ENCODE results near the gene MZT2A. TPM values are rescaled to one million over a fixed set of nuclear protein-coding genes. Genes with fewer than 3 reads are reported as not detected.
A peak's percentile ranks its signal among the peaks of the same experiment; 100 is the strongest.
"Not testable (repeated sequence)": the region's sequence is repeated elsewhere in the genome, so short reads cannot be mapped to it uniquely, and the experiment has no call there.

The MZT2A gene
- total RNA-seq, 1 donor from 2014 or later = 148 TPM

- TF ChIP-seq, protein P1, sequence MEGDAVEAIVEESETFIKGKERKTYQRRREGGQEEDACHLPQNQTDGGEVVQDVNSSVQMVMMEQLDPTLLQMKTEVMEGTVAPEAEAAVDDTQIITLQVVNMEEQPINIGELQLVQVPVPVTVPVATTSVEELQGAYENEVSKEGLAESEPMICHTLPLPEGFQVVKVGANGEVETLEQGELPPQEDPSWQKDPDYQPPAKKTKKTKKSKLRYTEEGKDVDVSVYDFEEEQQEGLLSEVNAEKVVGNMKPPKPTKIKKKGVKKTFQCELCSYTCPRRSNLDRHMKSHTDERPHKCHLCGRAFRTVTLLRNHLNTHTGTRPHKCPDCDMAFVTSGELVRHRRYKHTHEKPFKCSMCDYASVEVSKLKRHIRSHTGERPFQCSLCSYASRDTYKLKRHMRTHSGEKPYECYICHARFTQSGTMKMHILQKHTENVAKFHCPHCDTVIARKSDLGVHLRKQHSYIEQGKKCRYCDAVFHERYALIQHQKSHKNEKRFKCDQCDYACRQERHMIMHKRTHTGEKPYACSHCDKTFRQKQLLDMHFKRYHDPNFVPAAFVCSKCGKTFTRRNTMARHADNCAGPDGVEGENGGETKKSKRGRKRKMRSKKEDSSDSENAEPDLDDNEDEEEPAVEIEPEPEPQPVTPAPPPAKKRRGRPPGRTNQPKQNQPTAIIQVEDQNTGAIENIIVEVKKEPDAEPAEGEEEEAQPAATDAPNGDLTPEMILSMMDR (IDR thresholded peaks at IDR 0.05; ENCODE audit: unreplicated experiment) = no peak
- H3K4me3 Mint-ChIP-seq (ENCODE audit: unreplicated experiment) = no peak overlapping the region
- H3K27ac Mint-ChIP-seq (ENCODE audit: unreplicated experiment) = no peak overlapping the region
- no peak for DNase-seq (ENCODE audit: low spot score)
- peaks cover 2% of the 10 kb centered on the region for H3K27me3 Mint-ChIP-seq (ENCODE audit: unreplicated experiment)
- H3K9me3 Mint-ChIP-seq (ENCODE audit: unreplicated experiment) = no peaks in the 10 kb centered on the region
- H3K36me3 Mint-ChIP-seq (ENCODE audit: low read depth, unreplicated experiment) = peaks cover 8% of the 10 kb centered on the region
- no peaks in the 10 kb centered on the region for H3K4me1 Mint-ChIP-seq (ENCODE audit: unreplicated experiment)
Measured at GRCh38 chr2:131516011-131516410, 23.8 kb upstream of the MZT2A start.

- H3K27ac Mint-ChIP-seq (ENCODE audit: unreplicated experiment); H3K27me3 Mint-ChIP-seq (ENCODE audit: unreplicated experiment); H3K4me1 Mint-ChIP-seq (ENCODE audit: unreplicated experiment); H3K9me3 Mint-ChIP-seq (ENCODE audit: unreplicated experiment); H3K36me3 Mint-ChIP-seq (ENCODE audit: low read depth, unreplicated experiment); H3K4me3 Mint-ChIP-seq (ENCODE audit: unreplicated experiment); DNase-seq (ENCODE audit: low spot score): not testable (repeated sequence)
Measured at GRCh38 chr2:131515235-131515634, 23.0 kb upstream of the MZT2A start.

DNA sequence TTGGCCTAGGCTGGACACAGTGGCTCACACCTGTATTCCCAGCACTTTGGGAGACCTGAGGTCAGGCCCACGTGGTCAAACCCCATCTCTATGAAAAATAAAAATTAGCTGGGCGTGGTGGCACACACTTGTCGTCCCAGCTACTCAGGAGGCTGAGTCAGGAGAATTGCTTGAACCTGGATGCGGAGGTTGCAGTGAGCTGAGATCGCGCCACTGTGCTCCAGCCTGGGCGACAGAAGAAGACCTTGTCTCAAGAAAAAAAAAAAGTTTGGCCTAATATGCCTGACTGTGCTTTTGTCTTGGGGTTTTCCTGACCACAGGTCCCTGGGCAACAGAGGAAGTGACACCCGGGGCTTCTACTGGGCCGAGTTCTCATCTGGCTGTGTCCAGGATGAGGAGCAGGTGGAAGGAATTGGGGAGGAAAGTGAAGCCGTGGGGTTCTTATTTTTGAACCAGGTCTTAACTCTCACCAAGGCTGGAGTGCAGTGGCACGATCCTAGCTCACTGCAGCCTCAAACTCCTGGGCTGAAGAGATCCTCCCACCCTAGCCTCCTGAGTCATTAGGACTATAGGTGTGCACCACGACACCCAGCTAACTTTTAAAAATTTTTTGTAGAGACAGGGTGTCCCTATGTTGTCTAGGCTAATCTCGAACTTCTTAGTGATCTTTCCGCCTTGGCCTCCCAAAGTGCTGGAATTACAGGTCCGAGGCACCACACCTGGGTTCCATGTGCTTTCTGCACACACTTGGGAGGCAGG is 22.4 kb upstream of the MZT2A start:
- H3K36me3 Mint-ChIP-seq (ENCODE audit: low read depth, unreplicated experiment); H3K4me3 Mint-ChIP-seq (ENCODE audit: unreplicated experiment): not testable (repeated sequence)

DNA sequence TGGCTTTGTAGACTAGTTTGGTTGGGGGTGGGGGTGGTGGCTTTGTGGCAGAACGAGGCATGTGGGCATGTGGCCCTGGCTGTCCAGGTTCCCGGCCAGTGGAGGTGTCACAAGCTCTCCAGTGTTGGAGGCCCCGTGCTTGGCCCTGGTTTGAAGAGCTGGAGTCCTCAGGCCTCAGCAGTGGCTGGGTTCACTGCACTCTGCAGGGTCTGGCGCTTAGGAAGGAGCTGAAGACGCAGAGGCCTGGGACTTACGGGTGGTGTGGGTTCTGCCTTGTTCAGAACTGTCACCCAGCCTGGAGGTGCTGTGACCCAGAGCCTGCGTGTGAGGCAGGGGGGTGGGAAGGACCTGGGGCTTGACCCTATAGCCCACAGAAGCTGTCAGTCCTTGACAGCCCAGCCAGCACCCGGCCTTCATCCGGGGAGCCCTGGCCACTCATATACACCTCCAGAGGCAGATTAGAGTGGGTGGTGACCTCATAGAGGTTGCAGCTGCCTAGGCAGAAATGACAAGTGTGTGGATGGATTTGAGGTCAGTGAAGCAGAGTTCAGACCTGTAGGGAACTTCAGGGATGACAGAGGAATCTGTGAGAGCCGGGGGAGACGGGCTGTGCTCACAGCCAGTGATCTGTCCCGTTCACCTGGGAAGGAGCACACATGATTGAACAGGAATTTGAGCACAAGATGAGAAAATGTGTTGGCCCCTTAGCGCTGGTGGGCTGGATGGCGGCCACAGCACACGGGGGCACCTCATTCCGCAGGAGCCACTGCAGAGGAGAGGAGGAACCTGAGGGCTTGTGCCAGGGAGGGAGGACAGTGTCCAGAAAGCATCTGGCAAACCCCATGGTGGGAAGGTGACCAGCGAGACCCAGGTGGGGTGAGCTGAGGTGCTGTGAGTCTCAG is 20.0 kb upstream of the MZT2A start:
- H3K36me3 Mint-ChIP-seq (ENCODE audit: low read depth, unreplicated experiment); DNase-seq (ENCODE audit: low spot score); H3K9me3 Mint-ChIP-seq (ENCODE audit: unreplicated experiment); H3K27me3 Mint-ChIP-seq (ENCODE audit: unreplicated experiment); H3K27ac Mint-ChIP-seq (ENCODE audit: unreplicated experiment); H3K4me1 Mint-ChIP-seq (ENCODE audit: unreplicated experiment): not testable (repeated sequence)
- peak overlapping the region; percentile 63 for H3K4me3 Mint-ChIP-seq (ENCODE audit: unreplicated experiment)

More for the DNA sequence above, 22.4 kb upstream of the MZT2A start:
- H3K4me1 Mint-ChIP-seq (ENCODE audit: unreplicated experiment); H3K9me3 Mint-ChIP-seq (ENCODE audit: unreplicated experiment); DNase-seq (ENCODE audit: low spot score); H3K27me3 Mint-ChIP-seq (ENCODE audit: unreplicated experiment): not testable (repeated sequence)
- H3K27ac Mint-ChIP-seq (ENCODE audit: unreplicated experiment) = peak overlapping the region; percentile 57

DNA sequence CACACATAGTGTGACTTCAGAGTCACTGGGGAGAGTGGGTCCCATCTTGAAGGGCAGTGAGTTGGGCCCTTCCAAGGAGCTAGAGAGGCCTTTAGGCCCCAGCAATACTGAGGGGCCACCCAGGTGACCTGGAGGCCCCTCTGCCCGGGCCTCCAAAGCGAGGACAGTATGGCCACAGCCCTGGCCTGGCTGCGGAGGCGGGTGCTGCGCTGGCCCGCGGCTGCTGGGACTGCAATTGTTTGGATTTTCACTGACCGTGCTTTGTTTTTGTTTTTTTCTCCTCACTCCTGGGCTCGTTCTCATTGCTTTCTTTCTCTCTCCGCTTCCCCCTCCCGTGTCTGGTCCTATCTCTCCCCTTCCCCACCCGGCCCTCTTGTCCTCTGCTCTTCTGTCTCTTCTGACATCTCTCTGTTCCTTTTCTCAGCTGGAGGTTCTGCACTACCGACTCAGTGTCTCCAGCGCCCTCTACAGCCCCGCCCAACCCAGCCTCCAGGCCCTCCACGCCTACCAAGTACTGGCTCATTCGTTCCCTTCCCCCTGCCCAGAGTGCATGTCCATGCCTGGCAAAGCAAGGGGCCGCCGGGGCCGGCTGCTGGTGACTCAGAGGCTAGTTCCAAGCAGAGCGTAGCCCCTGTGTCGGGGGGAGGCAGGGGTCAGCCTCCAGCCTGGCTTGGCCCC is 19.2 kb upstream of the MZT2A start:
- not testable (repeated sequence) for H3K4me1 Mint-ChIP-seq (ENCODE audit: unreplicated experiment); DNase-seq (ENCODE audit: low spot score); H3K4me3 Mint-ChIP-seq (ENCODE audit: unreplicated experiment); H3K9me3 Mint-ChIP-seq (ENCODE audit: unreplicated experiment); H3K27ac Mint-ChIP-seq (ENCODE audit: unreplicated experiment); H3K36me3 Mint-ChIP-seq (ENCODE audit: low read depth, unreplicated experiment); H3K27me3 Mint-ChIP-seq (ENCODE audit: unreplicated experiment)

- no peaks in the 10 kb centered on the region for H3K4me1 Mint-ChIP-seq (ENCODE audit: unreplicated experiment)
- H3K4me3 Mint-ChIP-seq (ENCODE audit: unreplicated experiment) = no peak overlapping the region
- H3K9me3 Mint-ChIP-seq (ENCODE audit: unreplicated experiment) = no peaks in the 10 kb centered on the region
- DNase-seq (ENCODE audit: low spot score) = no peak
- no peak overlapping the region for H3K27ac Mint-ChIP-seq (ENCODE audit: unreplicated experiment)
- TF ChIP-seq, protein P1 (IDR thresholded peaks at IDR 0.05; ENCODE audit: unreplicated experiment) = no peak
- peaks cover 8% of the 10 kb centered on the region for H3K36me3 Mint-ChIP-seq (ENCODE audit: low read depth, unreplicated experiment)
- H3K27me3 Mint-ChIP-seq (ENCODE audit: unreplicated experiment) = peaks cover 2% of the 10 kb centered on the region
Measured at GRCh38 chr2:131509615-131510014, 17.4 kb upstream of the MZT2A start.

GRCh38 chr2:131504082-131504750 is 12.0 kb upstream of the MZT2A start:
- not testable (repeated sequence) for H3K9me3 Mint-ChIP-seq (ENCODE audit: unreplicated experiment); H3K27ac Mint-ChIP-seq (ENCODE audit: unreplicated experiment); H3K4me3 Mint-ChIP-seq (ENCODE audit: unreplicated experiment); H3K27me3 Mint-ChIP-seq (ENCODE audit: unreplicated experiment); H3K4me1 Mint-ChIP-seq (ENCODE audit: unreplicated experiment); DNase-seq (ENCODE audit: low spot score)
- H3K36me3 Mint-ChIP-seq (ENCODE audit: low read depth, unreplicated experiment) = peaks cover 20% of the 10 kb centered on the region

DNA sequence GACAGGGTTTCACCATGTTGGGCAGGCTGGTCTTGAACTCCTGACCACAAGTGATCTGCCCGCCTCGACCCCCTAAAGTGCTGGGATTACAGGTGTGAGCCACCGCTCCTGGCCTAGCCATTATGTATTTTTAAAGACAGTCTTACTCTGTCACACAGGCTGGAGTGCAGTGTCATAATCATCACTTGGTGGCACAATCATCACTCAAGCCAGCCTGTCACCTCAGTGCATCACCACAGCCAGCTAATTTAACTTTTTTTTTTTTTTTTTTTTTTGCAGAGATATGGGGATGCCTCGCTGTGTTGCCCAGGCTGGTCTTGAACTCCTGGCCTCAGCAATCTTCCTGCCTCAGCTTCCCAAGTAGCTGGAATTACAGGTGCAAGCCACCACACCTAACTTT is 11.4 kb upstream of the MZT2A start:
- H3K27ac Mint-ChIP-seq (ENCODE audit: unreplicated experiment); H3K27me3 Mint-ChIP-seq (ENCODE audit: unreplicated experiment); H3K9me3 Mint-ChIP-seq (ENCODE audit: unreplicated experiment); H3K4me3 Mint-ChIP-seq (ENCODE audit: unreplicated experiment); H3K4me1 Mint-ChIP-seq (ENCODE audit: unreplicated experiment); DNase-seq (ENCODE audit: low spot score): not testable (repeated sequence)
- H3K36me3 Mint-ChIP-seq (ENCODE audit: low read depth, unreplicated experiment) = peaks cover 20% of the 10 kb centered on the region

- H3K27ac Mint-ChIP-seq (ENCODE audit: unreplicated experiment); DNase-seq (ENCODE audit: low spot score); H3K27me3 Mint-ChIP-seq (ENCODE audit: unreplicated experiment); H3K4me1 Mint-ChIP-seq (ENCODE audit: unreplicated experiment); H3K4me3 Mint-ChIP-seq (ENCODE audit: unreplicated experiment); H3K9me3 Mint-ChIP-seq (ENCODE audit: unreplicated experiment): not testable (repeated sequence)
- H3K36me3 Mint-ChIP-seq (ENCODE audit: low read depth, unreplicated experiment) = peaks cover 18% of the 10 kb centered on the region
Measured at GRCh38 chr2:131498321-131498973, 6.2 kb upstream of the MZT2A start.
